A204.1 (cell line): ENCODE results near the gene ARMC7.
"Not testable (repeated sequence)": the region's sequence is repeated elsewhere in the genome, so short reads cannot be mapped to it uniquely, and the experiment has no call there.

Experiments used
- FAIRE-seq: peaks from 2 replicates; lab custom pipeline; 2012; peaks lifted over from hg19 to GRCh38; lab: Jason Lieb, UNC

ARMC7 gene

GRCh38 chr17:75109407-75110233 is at the start of gene ARMC7:
ARMC7 (plus strand) TSS chr17:75109969; CDS start chr17:75110289, 320 bp downstream.
- FAIRE-seq: no peak

DNA sequence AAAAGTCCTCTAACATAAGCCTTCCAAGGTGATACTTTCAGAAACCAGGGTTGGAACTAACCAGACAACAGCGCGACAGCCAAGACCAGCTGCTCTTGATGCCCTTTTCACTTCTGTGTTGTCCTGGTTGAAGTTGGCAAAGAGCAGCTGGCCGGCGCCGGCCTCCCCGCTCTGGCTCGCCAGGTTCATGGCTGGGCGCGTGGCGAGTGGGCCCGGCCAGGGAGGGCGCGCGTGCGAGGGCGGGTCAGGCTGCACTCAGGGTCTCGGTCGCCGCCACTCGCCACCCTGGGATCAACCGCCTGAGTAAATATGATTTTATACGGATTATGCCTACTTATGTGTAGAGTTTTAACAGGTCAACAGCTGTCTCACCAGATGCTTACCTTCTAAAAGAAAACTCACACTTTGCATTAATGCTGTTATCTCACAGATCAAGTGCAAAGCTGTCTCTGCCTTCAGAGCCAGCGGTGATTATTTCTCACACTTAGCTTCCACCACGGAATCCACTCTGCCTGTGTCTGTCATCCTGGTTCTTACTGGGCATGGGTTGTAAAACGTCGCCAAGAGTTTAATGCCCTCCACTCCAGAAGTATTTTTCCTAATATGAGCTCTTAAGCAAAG is 49.2 kb upstream of the ARMC7 start:
- FAIRE-seq: no peak

DNA sequence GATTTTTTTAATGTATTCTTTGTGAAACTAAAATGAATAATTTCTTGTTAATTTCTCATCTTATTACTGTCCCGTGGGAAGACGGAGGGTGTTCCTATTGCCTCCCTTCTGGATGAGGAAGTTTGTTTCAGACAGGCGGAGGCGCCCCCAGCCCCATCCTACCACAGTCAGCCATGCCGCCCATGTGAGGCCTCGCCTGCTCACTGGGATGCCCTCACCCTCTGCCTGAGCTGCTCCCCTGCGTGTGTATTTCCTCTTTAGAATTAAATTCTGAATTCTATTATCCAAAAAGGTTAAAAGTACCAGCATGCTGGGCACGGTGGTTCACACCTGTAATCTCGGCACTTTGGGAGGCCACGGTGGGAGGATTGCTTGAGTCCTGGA is 48.7 kb upstream of the ARMC7 start:
- FAIRE-seq: no peak

DNA sequence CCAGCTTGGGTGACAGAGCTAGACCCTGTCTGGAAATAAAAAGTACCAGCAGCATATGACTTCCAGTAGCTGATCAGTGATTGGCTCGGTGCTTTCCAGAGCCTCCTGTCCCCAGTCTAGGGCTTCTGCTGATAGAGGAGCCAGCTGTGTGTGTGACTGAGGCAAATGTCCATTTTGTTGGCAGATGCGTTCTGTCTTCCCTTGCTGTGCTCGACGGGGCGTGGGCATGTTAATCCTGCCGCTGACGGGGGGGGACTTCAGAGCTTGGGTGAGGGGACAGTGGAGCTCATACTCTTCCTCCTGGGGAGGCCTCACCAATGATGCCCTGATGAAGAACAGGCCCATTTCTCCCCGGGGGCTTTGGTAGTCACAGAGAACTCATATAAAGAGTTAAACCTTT is 48.2 kb upstream of the ARMC7 start:
- no peak for FAIRE-seq

DNA sequence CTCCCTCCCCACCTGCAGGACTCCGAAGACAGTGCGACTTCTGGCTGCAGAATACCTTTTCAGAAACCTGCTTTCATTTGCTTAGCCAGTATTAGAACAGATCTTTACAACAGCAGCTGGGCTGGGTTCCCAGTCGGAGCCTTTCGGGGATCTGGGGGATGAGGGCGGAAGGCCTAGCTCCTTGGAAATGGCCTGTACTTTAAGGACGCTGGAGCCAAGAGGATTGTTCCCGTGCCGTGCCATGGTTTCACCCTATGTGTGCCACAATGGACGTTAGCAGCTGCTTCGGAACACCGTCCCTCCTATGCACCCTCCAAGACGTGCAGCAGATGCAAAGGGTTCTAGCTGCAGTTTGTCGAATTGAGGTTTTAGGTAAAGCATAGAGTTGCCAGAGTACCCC is 46.6 kb upstream of the ARMC7 start:
- no peak for FAIRE-seq

GRCh38 chr17:75063626-75064025 is 46.1 kb upstream of the ARMC7 start:
- no peak for FAIRE-seq

- no peak for FAIRE-seq
These were observed 45.7 kb upstream of the ARMC7 start for GRCh38 chr17:75064040-75064439.

DNA sequence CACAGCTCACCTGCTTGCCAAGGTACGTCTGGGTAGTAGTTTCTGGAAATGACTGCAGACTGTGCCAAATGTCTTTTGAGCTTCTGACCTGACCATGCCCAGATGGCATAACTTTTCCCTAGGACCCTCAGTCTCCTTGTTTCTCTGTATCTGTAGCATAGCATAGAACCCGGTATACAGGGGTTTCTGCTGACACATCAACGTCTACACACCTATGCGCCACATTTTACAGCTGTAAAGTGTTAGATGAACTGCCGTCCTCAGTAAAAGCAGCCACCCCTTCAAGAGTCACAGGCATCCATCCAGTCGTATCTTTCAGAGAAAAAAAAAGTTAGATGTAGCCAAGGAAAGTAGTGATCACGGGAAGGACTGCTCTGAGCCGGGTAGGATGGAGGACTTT is 45.3 kb upstream of the ARMC7 start:
- FAIRE-seq: no peak

- no peak for FAIRE-seq
These were observed 44.8 kb upstream of the ARMC7 start for GRCh38 chr17:75064867-75065561.

DNA sequence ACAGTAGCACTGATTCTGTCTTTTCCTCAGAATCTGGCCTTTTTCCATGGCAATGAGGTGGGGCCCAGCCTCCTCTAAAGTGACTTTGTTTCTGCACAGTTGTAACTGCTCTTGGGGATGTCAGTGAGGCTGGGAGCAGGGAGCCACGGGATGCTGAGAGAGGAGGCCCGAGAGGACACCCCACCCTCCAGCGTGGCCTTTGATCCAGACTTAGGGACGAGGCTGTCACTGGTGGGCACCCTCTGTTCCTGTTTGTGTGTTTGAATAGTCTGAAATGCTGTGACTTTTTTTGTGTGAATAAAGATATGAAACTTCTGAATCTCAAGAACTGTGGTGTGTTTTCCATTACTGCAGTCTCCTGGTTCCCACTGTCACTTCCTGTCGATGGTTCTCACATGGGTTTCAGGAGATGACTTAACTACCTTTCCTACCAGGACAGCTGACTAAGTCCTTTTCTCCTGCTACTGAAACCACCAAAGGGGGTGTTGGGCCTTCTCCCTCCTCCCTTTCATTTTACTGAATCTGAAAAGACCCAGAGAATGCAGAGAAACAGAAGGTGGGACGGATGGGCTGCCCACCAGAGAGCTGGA is 44.1 kb upstream of the ARMC7 start:
- FAIRE-seq: no peak

- no peak for FAIRE-seq
These were observed 41.9 kb upstream of the ARMC7 start for GRCh38 chr17:75067856-75068255.

DNA sequence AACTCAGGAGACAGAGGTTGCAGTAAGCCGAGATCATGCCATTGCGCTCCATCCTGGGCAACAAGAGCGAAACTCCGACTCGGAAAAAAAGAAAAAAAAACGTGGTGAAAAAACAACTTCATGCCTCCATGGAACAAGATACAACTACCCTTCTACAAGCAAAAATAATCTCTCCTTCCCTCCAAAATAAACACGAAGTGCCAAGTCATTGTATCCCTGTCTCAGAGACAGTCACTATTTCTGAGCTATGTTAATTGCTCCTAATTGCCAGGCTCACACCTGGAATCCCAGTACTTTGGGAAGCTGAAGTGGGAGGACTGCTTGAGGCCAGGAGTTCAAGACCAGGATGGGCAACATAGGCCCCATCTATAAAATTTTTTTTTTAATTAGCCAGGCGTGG is 41.0 kb upstream of the ARMC7 start:
- no peak for FAIRE-seq

GRCh38 chr17:75069783-75070182 is 40.0 kb upstream of the ARMC7 start:
- FAIRE-seq: peak; percentile 19

DNA sequence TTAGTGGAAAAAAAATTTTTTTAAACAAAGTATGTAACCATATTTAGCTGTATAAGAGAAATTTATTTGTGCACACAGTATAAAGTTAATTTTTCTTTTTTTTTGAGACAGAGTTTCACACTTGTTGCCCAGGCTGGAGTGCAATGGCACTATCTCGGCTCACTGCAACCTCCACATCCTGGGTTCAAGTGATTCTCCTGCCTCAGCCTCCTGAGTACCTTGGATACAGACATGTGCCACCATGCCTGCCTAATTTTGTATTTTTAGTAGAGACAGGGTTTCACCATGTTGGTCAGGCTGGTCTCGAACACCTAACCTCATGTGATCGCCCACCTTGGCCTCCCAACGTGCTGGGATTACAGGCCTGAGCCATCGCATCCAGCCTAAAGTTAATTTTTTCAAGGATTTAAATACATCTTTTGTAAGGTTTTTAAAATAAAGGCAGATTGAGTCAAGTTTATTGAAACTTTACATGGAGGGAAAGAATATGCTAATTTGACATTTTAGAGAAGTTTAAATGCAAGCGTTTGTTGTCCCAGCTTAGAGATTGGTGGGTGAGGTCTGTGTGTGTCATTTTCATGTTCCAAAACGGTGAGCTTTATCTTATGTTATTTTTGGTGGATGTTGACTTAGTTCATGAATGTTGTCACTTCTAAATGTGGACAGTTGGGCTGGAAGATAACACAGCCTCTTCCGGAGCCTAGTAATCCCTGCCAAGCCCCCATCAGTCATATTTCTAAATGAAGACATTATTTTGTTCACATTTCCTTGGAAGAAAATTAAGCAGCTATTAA is 38.1 kb upstream of the ARMC7 start:
- not testable (repeated sequence) for FAIRE-seq

- FAIRE-seq: not testable (repeated sequence)
These were observed 36.9 kb upstream of the ARMC7 start for GRCh38 chr17:75072909-75073308.

GRCh38 chr17:75073618-75074047 is 36.1 kb upstream of the ARMC7 start:
- FAIRE-seq: no peak

DNA sequence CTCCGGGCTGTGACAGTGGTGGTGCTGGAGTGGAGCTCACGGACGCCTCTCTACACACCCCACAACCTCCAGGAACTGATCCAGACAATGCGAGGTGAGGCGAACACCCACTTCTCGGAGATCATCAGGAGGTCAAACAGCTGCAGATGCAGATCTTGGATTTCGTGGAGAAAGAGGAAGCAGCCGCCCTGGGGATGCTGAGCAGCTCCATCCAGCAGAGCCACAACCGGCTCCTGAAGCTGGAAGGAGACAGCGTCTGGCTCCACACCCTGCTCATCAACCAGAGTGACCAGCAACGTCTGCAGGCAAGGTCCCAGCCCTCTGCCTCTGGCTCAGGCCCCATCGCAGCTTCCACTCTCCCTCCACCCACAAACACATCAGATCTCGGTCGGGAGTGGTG is 35.2 kb upstream of the ARMC7 start:
- FAIRE-seq: no peak

GRCh38 chr17:75075597-75076336 is 34.0 kb upstream of the ARMC7 start:
- no peak for FAIRE-seq

DNA sequence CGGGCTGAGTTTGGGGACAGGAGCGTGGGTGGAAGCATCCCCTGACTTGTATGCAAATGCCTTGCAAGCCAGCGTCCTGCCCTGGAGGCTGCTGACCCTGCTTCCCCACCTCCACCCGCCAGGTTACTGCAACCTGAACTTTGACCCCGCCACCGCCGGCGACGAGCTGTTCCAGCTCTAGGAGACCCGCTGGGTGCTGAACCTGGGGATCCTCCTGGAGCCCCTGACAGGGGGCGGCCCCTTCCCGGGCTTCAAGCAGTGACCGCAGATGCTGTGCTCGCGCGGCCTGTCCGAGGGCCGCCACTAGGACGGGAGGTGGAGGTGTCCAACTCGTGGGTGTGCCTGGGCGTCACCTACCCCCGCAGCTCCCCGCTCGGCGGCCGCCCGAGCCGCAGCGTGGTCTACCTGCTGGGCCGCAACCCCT is 32.7 kb upstream of the ARMC7 start:
- no peak for FAIRE-seq

GRCh38 chr17:75077496-75078283 is 32.1 kb upstream of the ARMC7 start:
- FAIRE-seq: no peak
